ENCODE results near the gene ZNF273.
"Not testable (repeated sequence)": the region's sequence is repeated elsewhere in the genome, so short reads cannot be mapped to it uniquely, and the experiment has no call there.

The ZNF273 gene

DNA sequence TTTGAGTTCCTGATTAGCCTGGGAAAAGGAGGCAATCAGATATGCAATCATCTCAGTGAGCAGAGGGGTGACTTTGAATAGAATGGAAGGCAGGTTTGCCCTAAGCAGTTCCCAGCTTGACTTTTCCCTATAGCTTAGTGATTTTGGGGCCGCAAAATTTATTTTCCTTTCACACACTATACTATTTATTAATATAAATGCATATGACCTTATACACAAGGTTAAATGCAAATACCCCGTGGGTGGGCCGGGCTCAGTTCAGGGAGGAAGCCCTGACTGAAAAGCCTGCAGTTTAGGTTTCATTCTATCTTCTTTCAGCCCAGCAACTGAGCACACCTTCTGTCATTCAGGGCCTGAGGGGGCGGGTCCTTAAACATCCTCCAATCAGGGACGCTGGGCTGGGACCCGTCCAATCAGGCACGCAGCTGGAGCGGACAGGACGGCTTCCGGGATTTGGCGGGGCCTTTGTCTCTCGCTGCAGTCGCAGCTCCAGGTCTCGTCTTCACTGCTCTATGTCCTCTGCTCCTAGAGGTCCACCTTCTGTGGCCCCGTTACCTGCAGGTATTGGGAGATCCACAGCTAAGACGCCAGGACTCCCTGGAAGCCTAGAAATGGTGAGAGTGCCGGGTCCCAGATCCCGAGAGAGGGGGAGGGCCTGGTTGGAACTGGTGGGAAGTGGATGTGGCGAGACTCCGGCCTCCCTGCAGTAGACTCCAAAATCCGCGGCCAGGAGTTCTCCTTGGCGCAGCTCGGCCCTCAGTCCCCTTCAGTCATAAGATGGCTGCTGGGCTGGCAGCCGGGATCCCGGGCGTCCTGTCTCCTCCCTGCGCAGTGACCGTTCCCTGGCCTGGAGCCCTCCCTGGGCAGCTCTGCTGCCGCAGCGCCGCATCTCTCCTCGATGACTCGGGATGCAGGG is at the start of gene ZNF273:
ZNF273 (plus strand) TSS at position 468 of the 916 bp plus-strand sequence; CDS start at position 513, 45 bp downstream.
- H3K4me3 ChIP-seq (ENCODE audit: low read length): peak within 1 kb of the TSS; percentile 73
- TF ChIP-seq ZNF274 (IDR thresholded peaks at IDR 0.05; ENCODE audit: low read depth, low read length): no peak

DNA sequence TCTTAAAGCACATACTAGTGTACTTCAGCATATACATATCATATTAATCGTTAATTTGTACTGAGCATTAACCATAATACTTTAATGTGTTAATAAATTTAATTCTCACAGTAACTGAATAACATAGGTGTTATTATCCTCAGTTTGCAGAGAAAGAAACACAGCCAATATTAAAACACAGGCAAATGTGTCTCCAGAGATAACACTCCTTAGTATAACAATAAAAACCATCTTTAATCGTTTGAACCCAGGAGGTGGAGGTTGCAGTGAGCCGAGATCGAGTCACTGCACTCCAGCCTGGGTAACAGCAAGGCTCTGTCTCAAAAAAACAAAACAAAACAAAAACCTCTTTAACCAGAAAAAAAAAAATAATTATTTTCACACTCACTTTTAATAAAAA is 49.4 kb upstream of the ZNF273 start:
- TF ChIP-seq ZNF274 (IDR thresholded peaks at IDR 0.05; ENCODE audit: low read depth, low read length): no peak
- H3K4me3 ChIP-seq (ENCODE audit: low read length): no peak overlapping the region

DNA sequence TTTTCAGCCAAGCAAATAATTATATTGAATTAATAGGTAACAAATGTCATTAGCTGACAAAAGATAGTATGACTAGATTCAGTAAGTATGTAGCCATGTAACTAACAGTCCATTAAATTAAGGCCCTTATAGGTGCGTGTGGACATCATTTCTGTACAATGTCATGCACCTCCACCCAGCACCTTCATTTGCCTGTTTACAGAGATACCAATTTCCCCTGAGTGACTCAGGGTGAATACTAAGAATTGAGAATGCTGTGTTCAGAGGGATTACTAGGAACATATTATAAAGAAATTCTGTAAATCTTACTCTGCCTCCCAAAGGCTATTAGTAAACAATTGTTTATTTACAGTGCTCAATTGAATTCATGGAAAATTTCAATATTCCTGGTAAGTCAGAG is 48.1 kb upstream of the ZNF273 start:
- H3K4me3 ChIP-seq (ENCODE audit: low read length): no peak overlapping the region
- TF ChIP-seq ZNF274 (IDR thresholded peaks at IDR 0.05; ENCODE audit: low read depth, low read length): no peak

DNA sequence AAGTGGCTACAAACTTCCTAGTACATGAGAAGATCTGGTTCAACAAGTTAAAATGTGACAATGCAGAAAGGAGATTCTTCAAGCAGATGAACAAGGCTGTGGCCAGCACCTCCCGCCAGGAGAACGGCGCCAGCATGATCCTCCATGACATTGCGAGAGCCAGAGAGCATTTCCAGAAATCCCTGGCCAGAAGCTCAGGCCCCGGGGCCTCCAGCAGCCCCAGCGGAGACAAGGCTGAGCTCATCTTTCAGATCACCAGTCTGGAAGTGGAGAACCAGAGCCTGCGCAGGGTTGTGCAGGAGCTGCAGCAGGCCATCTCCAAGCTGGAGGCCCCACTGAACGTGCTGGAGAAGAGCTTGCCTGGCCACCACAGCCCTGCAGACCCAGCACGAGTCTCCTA is 40.1 kb upstream of the ZNF273 start:
- H3K4me3 ChIP-seq (ENCODE audit: low read length): no peak overlapping the region
- no peak for TF ChIP-seq ZNF274 (IDR thresholded peaks at IDR 0.05; ENCODE audit: low read depth, low read length)

DNA sequence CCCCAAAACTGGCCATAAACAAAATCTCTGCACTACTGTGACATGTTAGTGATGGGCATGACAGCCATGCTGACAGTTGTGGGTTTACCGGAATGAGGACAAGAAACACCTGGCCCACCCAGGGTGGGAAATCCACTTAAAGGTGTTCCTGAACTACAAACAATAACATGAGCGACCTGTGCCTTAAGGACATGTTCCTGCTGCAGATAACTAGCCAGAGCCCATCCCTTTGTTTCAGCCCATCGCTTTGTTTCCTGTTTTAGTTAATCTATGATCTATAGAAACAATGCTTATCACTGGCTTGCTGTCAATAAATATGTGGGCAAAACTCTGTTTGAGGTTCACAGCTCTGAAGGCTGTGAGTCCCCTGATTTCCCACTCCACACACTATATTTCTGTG is 39.5 kb upstream of the ZNF273 start:
- H3K4me3 ChIP-seq (ENCODE audit: low read length): not testable (repeated sequence)

DNA sequence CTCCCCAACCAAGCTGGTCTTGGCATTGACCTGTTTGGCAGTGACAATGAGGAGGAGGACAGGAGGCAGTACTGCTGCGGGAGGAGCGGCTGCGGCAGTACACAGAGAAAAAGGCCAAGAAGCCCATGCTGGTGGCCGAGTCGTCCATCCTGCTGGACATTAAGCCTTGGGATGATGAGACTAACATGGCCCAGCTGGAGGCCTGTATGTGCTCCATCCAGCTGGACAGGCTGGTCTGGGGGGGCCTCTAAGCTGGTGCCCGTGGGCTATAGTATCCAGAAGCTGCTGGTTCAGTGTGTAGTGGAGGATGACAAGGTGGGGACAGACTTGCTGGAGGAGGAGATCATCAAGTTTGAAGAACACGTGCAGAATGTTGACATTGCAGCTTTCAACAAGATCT is 39.1 kb upstream of the ZNF273 start:
- TF ChIP-seq ZNF274 (IDR thresholded peaks at IDR 0.05; ENCODE audit: low read depth, low read length): no peak
- no peak overlapping the region for H3K4me3 ChIP-seq (ENCODE audit: low read length)

DNA sequence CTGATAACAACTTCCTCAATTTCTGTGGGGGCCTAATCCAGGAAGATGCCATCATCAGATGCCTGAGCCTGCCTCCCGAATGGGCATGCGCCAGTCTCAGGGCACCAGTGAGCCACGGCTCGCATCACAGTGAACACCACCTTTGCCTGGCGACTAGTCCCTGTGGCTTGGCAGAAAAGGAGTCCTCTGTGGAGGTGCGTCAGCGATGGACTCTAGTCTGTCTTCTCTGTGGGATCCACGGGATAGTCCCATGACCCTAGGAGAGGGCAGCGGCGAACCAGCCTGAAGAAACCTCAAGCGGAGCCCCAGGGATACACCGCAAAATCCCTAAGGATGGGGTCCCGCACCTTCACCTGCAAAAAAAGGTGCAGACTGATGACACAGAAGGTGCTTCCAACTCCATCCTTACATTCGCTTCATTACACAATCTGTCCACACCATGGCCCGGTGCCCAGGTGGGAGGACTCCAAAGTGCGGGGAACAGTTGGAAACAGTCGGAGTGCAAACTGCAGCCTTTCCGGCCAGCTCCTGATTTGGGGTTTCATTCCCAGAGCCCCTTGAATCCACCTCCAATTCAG is 35.1 kb upstream of the ZNF273 start:
- TF ChIP-seq ZNF274 (IDR thresholded peaks at IDR 0.05; ENCODE audit: low read depth, low read length): no peak
- no peak overlapping the region for H3K4me3 ChIP-seq (ENCODE audit: low read length)

DNA sequence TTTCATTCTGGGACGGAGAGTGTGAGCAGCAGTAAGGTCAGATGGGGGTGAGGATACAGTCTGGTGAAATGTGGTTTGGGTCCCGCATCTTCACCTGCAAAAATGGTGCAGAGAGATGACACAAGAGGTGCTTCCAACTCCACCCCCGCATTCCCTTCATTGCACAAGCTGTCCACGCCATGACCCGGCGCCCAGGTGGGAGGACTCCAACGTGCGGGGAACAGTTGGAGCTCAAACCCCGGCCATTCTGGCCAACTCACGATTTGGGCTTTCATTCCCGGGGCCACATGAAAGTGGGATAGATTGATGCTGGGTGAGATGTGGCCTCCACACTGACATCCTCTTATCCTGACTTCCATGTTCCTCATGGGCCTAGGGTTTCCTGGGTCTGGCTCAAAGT is 34.6 kb upstream of the ZNF273 start:
- no peak overlapping the region for H3K4me3 ChIP-seq (ENCODE audit: low read length)
- TF ChIP-seq ZNF274 (IDR thresholded peaks at IDR 0.05; ENCODE audit: low read depth, low read length): no peak

DNA sequence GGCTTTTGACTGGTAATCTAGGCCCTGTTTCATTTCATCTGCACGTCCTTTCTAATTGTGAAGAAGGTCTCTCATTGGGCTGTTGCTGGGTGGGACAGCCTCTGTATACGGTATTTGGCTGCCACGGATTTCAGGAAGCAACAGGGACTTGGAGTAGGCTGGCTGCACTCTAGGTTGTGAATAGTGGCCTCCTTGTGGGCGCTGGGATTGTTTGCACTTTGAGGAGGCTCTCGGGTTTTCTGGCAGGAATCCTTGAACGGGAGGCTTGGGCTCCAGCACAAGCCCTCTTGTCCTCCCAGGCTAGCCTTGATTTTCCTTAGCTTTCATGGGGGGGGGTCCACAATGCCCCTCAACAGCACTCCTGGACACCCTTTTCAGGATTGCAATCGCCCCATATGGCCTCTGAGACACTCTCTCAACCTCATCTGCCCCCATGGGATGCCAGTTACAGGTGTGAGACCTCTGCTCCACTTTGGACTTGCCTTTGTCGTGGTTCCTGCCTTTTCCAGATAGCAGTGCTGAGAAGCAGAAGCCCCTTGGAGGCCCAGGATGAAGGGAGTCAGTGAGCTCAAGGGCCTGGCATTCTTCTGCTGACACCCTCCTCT is 33.9 kb upstream of the ZNF273 start:
- no peak overlapping the region for H3K4me3 ChIP-seq (ENCODE audit: low read length)
- no peak for TF ChIP-seq ZNF274 (IDR thresholded peaks at IDR 0.05; ENCODE audit: low read depth, low read length)

DNA sequence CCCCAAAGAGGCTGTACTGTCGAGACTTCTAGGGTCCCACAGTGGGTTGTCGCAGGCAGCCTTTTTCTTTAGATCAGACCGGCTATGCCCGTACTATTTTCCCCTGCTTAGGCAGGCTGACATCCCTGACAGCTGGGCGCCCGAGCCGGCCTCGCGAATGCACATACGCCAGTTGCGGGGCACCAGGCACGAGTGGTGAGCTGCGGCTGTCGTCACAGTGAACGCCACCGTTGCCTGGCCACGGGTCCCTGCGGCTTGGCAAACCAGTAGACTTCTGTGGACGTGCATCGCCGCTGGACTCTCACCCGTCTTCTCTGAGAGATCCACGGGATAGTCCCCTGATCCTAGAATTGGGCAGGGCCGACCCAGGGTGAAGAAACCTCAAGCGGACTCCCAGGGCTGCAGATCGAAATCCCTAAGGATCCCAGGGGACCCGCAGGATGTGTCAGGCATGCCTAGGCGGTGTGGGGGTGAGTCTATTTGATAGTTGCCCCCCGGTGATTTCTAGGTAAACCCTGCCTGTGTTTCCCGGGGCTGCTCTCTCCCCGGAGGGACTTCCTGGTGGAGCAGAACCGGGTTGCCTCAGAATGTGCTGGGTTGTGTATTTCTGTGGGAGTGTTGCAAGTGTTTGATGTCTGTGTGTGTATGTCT is 33.0 kb upstream of the ZNF273 start:
- TF ChIP-seq ZNF274 (IDR thresholded peaks at IDR 0.05; ENCODE audit: low read depth, low read length): no peak
- H3K4me3 ChIP-seq (ENCODE audit: low read length): no peak overlapping the region

DNA sequence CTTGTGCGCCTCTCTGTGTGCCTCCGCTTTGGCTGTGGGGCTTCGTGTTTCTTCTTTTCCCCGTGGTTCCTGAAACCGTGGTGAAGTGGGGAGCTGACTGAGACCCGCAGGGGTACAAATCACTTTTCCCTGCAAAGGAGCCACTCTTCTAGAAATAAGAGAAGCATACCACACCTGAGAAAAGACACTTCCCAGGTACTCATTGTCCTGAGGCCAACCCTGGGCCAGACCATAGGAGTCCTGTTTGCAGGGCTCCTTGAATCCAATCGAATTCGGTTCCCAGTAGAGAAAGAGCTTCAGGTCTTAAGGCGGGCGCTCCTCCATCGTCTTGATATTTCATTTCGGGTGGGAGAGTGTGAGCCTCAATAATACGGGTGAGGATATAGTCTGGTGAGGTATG is 32.4 kb upstream of the ZNF273 start:
- TF ChIP-seq ZNF274 (IDR thresholded peaks at IDR 0.05; ENCODE audit: low read depth, low read length): no peak

DNA sequence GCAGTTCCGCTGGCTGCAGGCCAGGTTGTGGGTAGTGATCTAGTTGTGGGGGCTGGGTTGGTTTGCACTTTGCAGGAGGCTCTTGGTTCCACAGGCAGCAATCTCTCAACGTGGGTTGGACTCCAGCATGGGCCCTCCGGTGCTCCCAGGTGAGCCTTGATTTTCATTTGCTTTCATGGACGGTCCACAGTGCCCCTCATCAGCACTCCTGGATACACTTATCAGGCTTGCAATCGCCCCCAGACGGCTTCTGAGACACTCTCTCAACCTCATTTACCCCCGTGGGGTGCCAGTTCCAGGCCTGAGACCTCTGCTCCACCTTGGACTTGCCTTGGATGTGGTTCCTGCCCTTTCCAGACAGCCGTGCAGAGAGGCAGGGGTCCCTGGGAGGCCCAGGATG is 31.3 kb upstream of the ZNF273 start:
- no peak for TF ChIP-seq ZNF274 (IDR thresholded peaks at IDR 0.05; ENCODE audit: low read depth, low read length)
- no peak overlapping the region for H3K4me3 ChIP-seq (ENCODE audit: low read length)

More for the DNA sequence above, 32.4 kb upstream of the ZNF273 start:
- H3K4me3 ChIP-seq (ENCODE audit: low read length): no peak overlapping the region

DNA sequence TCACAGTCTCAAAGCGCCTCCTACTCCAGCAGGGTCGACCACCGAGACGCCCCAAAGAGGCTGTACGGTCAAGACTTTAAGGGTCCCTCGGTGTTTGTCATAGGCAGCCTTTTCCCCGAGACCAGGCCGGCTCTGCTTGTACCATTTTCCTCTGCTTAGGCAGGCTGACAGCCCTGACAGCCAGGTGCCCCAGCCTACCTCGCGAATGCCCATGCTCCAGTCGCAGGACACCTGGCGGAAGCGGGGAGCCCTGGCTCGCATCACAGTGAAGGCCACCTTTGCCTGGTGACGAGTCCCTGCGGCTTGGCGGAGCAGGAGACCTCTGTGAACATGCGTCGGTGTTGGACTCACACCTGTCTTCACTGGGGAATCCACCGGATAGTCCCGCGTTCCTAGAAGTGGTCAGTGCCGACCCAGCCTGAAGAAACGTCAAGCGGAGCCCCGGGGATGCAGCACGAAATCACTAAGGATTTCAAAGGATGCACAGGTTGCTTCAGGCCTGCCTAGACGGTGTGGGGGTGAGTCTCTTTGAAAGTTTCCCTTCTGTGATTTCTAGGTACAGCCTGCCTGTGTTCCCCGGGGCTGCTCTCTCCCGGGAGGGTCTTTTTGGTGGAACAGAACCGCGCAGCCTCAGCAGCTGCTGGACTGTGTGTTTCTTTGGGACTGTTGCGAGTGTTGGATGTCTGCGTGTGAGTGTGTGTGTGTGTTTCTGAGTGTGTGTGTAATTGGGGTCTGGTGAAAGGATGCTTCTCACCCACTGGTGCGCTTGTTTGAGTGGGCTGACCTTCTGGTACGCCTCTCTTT is 30.5 kb upstream of the ZNF273 start:
- no peak for TF ChIP-seq ZNF274 (IDR thresholded peaks at IDR 0.05; ENCODE audit: low read depth, low read length)
- no peak overlapping the region for H3K4me3 ChIP-seq (ENCODE audit: low read length)

DNA sequence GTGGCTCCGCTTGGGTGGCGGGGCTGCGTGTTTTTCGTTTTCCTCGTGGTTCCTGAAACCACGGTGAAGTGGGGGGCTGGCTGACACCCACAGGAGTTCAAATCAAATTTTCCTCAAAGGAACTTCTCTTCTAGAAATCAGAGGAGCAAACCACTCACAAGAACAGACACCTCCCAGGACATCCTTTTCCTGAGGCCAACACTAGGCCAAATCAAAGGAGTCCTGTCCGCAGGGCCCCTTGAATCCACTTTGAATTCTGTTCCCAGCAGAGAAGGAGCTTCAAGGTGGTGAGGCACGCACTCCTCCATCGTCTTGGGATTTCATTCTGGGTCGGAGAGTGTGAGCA is 29.9 kb upstream of the ZNF273 start:
- TF ChIP-seq ZNF274 (IDR thresholded peaks at IDR 0.05; ENCODE audit: low read depth, low read length): no peak

More for the DNA sequence above, 29.9 kb upstream of the ZNF273 start:
- no peak overlapping the region for H3K4me3 ChIP-seq (ENCODE audit: low read length)
